ENCODE measurements around the gene LRPAP1. TPM values are rescaled to one million over a fixed set of nuclear protein-coding genes. Genes with fewer than 3 reads are reported as not detected.
A peak's percentile ranks its signal among the peaks of the same experiment; 100 is the strongest.

LRPAP1 gene
- total RNA-seq, 1 donor from 2014 or later, result 92.2 TPM

DNA sequence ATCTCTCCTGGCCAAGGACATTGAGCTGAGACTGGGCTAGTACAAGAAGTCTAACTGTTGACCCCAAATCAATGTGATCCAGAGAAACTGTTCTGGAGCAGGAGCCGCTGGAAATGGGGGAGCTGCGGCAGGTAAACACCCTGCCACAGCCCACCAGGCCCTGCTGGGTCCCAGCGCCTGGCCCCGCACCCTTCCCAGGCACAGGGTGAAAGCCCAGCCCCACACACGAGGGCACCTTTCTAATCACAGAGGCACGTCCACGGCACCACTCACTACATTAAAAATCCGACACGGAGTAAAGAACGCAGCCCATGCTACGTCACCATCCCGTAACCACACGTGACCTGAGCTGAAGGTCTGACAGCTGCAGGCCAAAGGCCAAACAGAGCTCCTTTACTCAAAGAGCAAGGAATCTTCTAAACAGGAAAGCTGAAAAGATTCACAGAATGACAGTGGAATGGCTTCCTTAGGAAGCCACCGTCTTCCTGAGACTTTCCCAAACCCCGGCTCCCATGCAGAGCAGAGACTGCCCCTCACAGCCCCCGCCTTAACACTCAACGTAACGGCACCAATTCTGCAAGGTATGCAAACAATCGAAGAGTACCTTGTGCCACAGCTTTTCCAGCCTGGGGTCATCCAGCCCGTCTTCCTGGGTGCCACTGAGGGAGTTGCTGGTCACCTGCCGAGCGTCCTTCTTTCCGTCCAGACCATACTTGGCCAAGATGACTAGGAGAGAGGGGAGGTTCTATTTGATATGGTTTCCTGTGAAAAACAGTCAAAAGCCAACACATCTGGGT, 12.6 kb downstream of the LRPAP1 start:
- peaks cover 23% of the 10 kb centered on the region for H3K36me3 Mint-ChIP-seq (ENCODE audit: low read depth, unreplicated experiment)

DNA sequence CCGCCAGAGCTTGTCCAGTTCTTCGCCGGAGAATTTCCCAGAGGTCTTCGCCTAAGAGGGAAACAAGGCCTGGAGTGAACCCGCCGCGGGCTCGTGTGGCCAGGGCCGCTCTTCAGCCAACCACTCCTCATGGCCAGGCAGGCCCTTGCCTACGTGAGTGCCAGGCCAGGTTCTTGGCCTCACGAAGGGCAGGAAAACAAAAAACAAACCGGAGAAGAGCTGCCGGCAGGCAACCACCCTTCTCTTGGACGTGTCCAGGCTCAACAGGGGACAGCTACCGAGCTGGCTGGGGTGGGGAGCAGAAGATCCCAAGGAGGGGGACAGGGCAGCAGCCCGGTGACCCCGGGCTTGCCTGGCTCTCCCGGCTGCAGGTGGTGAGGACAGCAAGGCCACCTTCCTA, 13.3 kb downstream of the LRPAP1 start:
- Mint-ChIP-seq H3K9me3 (ENCODE audit: unreplicated experiment) (no peaks in the 10 kb centered on the region), H3K4me3 (ENCODE audit: unreplicated experiment) (no peak overlapping the region), H3K36me3 (ENCODE audit: low read depth, unreplicated experiment) (peaks cover 24% of the 10 kb centered on the region), H3K4me1 (ENCODE audit: unreplicated experiment) (peaks cover 26% of the 10 kb centered on the region), H3K27me3 (ENCODE audit: unreplicated experiment) (peaks cover 1% of the 10 kb centered on the region), H3K27ac (ENCODE audit: unreplicated experiment) (peak overlapping the region; percentile 64)
- TF ChIP-seq, protein P1, sequence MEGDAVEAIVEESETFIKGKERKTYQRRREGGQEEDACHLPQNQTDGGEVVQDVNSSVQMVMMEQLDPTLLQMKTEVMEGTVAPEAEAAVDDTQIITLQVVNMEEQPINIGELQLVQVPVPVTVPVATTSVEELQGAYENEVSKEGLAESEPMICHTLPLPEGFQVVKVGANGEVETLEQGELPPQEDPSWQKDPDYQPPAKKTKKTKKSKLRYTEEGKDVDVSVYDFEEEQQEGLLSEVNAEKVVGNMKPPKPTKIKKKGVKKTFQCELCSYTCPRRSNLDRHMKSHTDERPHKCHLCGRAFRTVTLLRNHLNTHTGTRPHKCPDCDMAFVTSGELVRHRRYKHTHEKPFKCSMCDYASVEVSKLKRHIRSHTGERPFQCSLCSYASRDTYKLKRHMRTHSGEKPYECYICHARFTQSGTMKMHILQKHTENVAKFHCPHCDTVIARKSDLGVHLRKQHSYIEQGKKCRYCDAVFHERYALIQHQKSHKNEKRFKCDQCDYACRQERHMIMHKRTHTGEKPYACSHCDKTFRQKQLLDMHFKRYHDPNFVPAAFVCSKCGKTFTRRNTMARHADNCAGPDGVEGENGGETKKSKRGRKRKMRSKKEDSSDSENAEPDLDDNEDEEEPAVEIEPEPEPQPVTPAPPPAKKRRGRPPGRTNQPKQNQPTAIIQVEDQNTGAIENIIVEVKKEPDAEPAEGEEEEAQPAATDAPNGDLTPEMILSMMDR (IDR thresholded peaks at IDR 0.05; ENCODE audit: unreplicated experiment), result no peak
- DNase-seq (ENCODE audit: low spot score), result no peak

More for the DNA sequence above, 12.6 kb downstream of the LRPAP1 start:
- peak overlapping the region; percentile 20 for H3K4me3 Mint-ChIP-seq (ENCODE audit: unreplicated experiment)
- no peaks in the 10 kb centered on the region for H3K9me3 Mint-ChIP-seq (ENCODE audit: unreplicated experiment)
- DNase-seq (ENCODE audit: low spot score), result no peak
- peak overlapping the region; percentile 97 for H3K27ac Mint-ChIP-seq (ENCODE audit: unreplicated experiment)
- H3K4me1 Mint-ChIP-seq (ENCODE audit: unreplicated experiment), result peaks cover 26% of the 10 kb centered on the region
- TF ChIP-seq, protein P1 (IDR thresholded peaks at IDR 0.05; ENCODE audit: unreplicated experiment), result no peak
- peaks cover 1% of the 10 kb centered on the region for H3K27me3 Mint-ChIP-seq (ENCODE audit: unreplicated experiment)

DNA sequence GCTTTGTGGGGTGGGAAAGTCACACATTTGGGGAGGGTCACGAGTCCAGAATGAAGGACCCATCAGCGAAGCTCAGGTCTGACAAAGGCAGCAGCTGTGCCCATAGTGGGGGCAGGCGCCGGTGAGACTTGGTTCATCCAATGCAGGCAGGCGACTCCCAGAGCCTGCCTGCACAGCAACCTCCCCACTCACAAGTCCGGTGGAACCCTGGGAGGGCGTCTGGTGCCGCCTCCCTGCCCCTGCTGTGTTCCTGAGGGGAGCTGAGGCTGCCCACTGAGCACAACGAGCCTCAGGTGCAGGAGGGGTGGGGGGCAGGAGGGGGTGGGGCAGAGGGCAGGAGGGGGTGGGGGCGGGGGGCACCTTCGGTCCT, 13.7 kb downstream of the LRPAP1 start:
- Mint-ChIP-seq H3K36me3 (ENCODE audit: low read depth, unreplicated experiment) (peaks cover 28% of the 10 kb centered on the region), H3K27ac (ENCODE audit: unreplicated experiment) (no peak overlapping the region)

DNA sequence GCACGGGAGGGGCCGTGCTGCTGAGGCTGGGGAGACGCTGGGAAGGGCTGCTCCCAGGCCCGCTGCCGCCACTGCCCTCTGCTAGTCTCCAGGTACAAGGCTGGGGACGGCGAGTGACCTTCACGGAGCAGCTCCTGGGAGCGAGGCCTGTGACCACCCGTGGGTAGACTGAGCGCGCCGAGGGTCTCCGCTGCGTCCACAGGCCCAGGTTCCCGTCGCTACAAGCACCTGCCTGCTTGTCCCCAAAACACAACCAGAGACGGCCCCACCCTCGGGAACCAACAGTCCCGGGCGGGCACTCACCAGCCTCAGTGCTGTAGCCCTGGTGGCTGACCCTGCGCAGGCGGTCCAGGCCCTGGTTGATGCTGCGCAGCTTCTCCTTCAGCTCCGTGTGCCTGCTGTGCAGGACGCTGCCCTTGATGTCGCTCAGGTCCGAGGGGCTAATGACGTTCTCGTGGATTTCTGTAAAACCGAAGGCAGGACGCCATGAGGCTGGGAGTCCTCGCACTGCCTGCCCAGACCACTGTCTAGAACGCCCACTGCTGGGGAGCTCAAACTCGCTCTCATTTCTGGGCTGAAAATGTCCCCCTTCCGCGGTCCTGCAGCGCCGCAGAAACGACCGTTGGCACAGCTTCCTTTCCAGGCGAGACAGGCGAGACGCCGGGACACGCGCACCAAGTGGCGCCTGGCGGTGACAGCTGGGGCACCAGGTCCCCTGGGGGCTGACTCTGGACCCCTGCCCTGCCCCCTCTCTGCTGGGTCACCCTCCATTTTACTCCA, 14.3 kb downstream of the LRPAP1 start:
- peak overlapping the region; percentile 37 for H3K4me3 Mint-ChIP-seq (ENCODE audit: unreplicated experiment)
- no peak overlapping the region for H3K27ac Mint-ChIP-seq (ENCODE audit: unreplicated experiment)
- TF ChIP-seq, protein P1 (IDR thresholded peaks at IDR 0.05; ENCODE audit: unreplicated experiment), result no peak
- peaks cover 26% of the 10 kb centered on the region for H3K4me1 Mint-ChIP-seq (ENCODE audit: unreplicated experiment)
- DNase-seq (ENCODE audit: low spot score), result no peak
- no peaks in the 10 kb centered on the region for H3K9me3 Mint-ChIP-seq (ENCODE audit: unreplicated experiment)
- H3K27me3 Mint-ChIP-seq (ENCODE audit: unreplicated experiment), result peaks cover 3% of the 10 kb centered on the region
- peaks cover 32% of the 10 kb centered on the region for H3K36me3 Mint-ChIP-seq (ENCODE audit: low read depth, unreplicated experiment)

More for the DNA sequence above, 13.7 kb downstream of the LRPAP1 start:
- Mint-ChIP-seq H3K9me3 (ENCODE audit: unreplicated experiment) (no peaks in the 10 kb centered on the region), H3K4me3 (ENCODE audit: unreplicated experiment) (no peak overlapping the region), H3K27me3 (ENCODE audit: unreplicated experiment) (peaks cover 1% of the 10 kb centered on the region), H3K4me1 (ENCODE audit: unreplicated experiment) (peaks cover 26% of the 10 kb centered on the region)
- TF ChIP-seq, protein P1 (IDR thresholded peaks at IDR 0.05; ENCODE audit: unreplicated experiment), result no peak
- DNase-seq (ENCODE audit: low spot score), result no peak
